GM12865 (cell line): Measurements from ENCODE around the gene MPPED1.
A peak's percentile ranks its signal among the peaks of the same experiment; 100 is the strongest.

Experiments used
- DNase-seq: peaks from one replicate; pipeline ENCODE4 v3.0.0; 2010; ENCODE audit warnings: low read depth
- H3K4me3 ChIP-seq: 2 replicates; pipeline ENCODE4 v1.5.1; 2011; ENCODE audit warnings: mild to moderate bottlenecking, low read depth, low read length, control low read depth
- CTCF ChIP-seq: IDR thresholded peaks from 2 replicates; pipeline ENCODE4 v1.5.1; 2011; ENCODE audit warnings: low read length, control low read depth, low read depth, inconsistent platforms; ENCODE audit not compliant: insufficient read depth; ENCODE audit errors: missing control alignments

Gene MPPED1

GRCh38 chr22:43479962-43480361, 68.1 kb downstream of the MPPED1 start:
- TF ChIP-seq CTCF = no peak
- DNase-seq = no peak
- no peak overlapping the region for H3K4me3 ChIP-seq

- peak; percentile 29 for DNase-seq
- TF ChIP-seq CTCF = peak; percentile 24
- no peak overlapping the region for H3K4me3 ChIP-seq
Measured at GRCh38 chr22:43481568-43482317, 69.9 kb downstream of the MPPED1 start.

- no peak for DNase-seq
- no peak overlapping the region for H3K4me3 ChIP-seq
- TF ChIP-seq CTCF = no peak
Measured at GRCh38 chr22:43482318-43482625, 70.5 kb downstream of the MPPED1 start.

- no peak for TF ChIP-seq CTCF
- DNase-seq = no peak
- no peak overlapping the region for H3K4me3 ChIP-seq
Measured at GRCh38 chr22:43483266-43483665, 71.5 kb downstream of the MPPED1 start.

GRCh38 chr22:43483669-43484068, 71.9 kb downstream of the MPPED1 start:
- DNase-seq = no peak
- no peak for TF ChIP-seq CTCF
- no peak overlapping the region for H3K4me3 ChIP-seq

- no peak overlapping the region for H3K4me3 ChIP-seq
- DNase-seq = no peak
- no peak for TF ChIP-seq CTCF
Measured at GRCh38 chr22:43484227-43484626, 72.4 kb downstream of the MPPED1 start.

- H3K4me3 ChIP-seq = no peak overlapping the region
- no peak for TF ChIP-seq CTCF
Measured at GRCh38 chr22:43485502-43486089, 73.8 kb downstream of the MPPED1 start.

More at GRCh38 chr22:43485502-43486089, 73.8 kb downstream of the MPPED1 start:
- DNase-seq = no peak
